GM19438 (cell line): ENCODE results near the gene EPC2.
"Not testable (repeated sequence)": the region's sequence is repeated elsewhere in the genome, so short reads cannot be mapped to it uniquely, and the experiment has no call there.

ENCODE experiments used
- ATAC-seq: cut with Tn5 transposase; IDR thresholded peaks from one replicate; pipeline ENCODE4 v1.9.1; 2021; ENCODE audit warnings: low read depth; ENCODE audit not compliant: unreplicated experiment

The EPC2 gene

GRCh38 chr2:148638543-148638942 lies 6.0 kb upstream of the EPC2 start:
- ATAC-seq: no peak

GRCh38 chr2:148640767-148641166 lies 3.8 kb upstream of the EPC2 start:
- no peak for ATAC-seq

- no peak for ATAC-seq
These were observed 2.3 kb upstream of the EPC2 start for GRCh38 chr2:148642112-148642744.

GRCh38 chr2:148642891-148643416 lies 1.6 kb upstream of the EPC2 start:
- no peak for ATAC-seq

- no peak for ATAC-seq
These were observed 1.1 kb upstream of the EPC2 start for GRCh38 chr2:148643421-148643820.

- peak; percentile 39 for ATAC-seq
These were observed 460 bp downstream of the EPC2 start for GRCh38 chr2:148644883-148645538.

GRCh38 chr2:148645539-148646230 lies 1.1 kb downstream of the EPC2 start:
- ATAC-seq: peak; percentile 38

GRCh38 chr2:148646231-148646559 lies 1.6 kb downstream of the EPC2 start:
- ATAC-seq: no peak

- not testable (repeated sequence) for ATAC-seq
These were observed 3.2 kb downstream of the EPC2 start for GRCh38 chr2:148647711-148648110.

- no peak for ATAC-seq
These were observed 5.4 kb downstream of the EPC2 start for GRCh38 chr2:148649936-148650335.

GRCh38 chr2:148650881-148651280 lies 6.3 kb downstream of the EPC2 start:
- no peak for ATAC-seq

GRCh38 chr2:148651972-148652371 lies 7.4 kb downstream of the EPC2 start:
- ATAC-seq: no peak

- peak; percentile 94 for ATAC-seq
These were observed 8.9 kb downstream of the EPC2 start for GRCh38 chr2:148653437-148653836.

GRCh38 chr2:148654435-148654834 lies 9.9 kb downstream of the EPC2 start:
- no peak for ATAC-seq

- no peak for ATAC-seq
These were observed 12.0 kb downstream of the EPC2 start for GRCh38 chr2:148656516-148656915.

- peak; percentile 96 for ATAC-seq
These were observed 14.5 kb downstream of the EPC2 start for GRCh38 chr2:148658807-148659722.

- ATAC-seq: no peak
These were observed 16.4 kb downstream of the EPC2 start for GRCh38 chr2:148660999-148661398.

- not testable (repeated sequence) for ATAC-seq
These were observed 17.8 kb downstream of the EPC2 start for GRCh38 chr2:148662332-148662731.

- no peak for ATAC-seq
These were observed 19.7 kb downstream of the EPC2 start for GRCh38 chr2:148664229-148664628.

- ATAC-seq: no peak
These were observed 22.0 kb downstream of the EPC2 start for GRCh38 chr2:148666555-148666954.
